Small intestine (tissue), 7 donors: ENCODE measurements around the gene SLC23A2. TPM values are rescaled to one million over a fixed set of nuclear protein-coding genes. Genes with fewer than 3 reads are reported as not detected.

ENCODE experiments used
- DNase-seq, 2 donors: peaks; one replicate each; pipeline versions ENCODE4 v3.0.0 to v3.0.0-alpha.2; 2013
- FAIRE-seq: peaks from 2 replicates; lab custom pipeline; 2012; peaks lifted over from hg19 to GRCh38; lab: Jason Lieb, UNC
- H3K27ac ChIP-seq, 3 donors: one replicate each; pipeline ENCODE4 v1.5.1; 2013; ENCODE audit warnings: low read length in 2 of 3, mild to moderate bottlenecking in 2 of 3, control low read depth in 1 of 3, inconsistent platforms in 1 of 3, low read depth in 1 of 3, moderate library complexity in 1 of 3
- H3K27me3 ChIP-seq, 3 donors: one replicate each; pipeline ENCODE4 v1.6.1; 2013; ENCODE audit warnings: low read length in 3 of 3, inconsistent platforms in 1 of 3; ENCODE audit not compliant: control insufficient read depth in 3 of 3, insufficient read depth in 3 of 3
- H3K36me3 ChIP-seq, 3 donors: one replicate each; pipeline ENCODE4 v1.6.1; 2013; ENCODE audit warnings: low read length in 3 of 3, inconsistent platforms in 1 of 3, low read depth in 1 of 3, mild to moderate bottlenecking in 1 of 3, moderate library complexity in 1 of 3; ENCODE audit not compliant: control insufficient read depth in 3 of 3, insufficient read depth in 2 of 3
- H3K4me1 ChIP-seq, 3 donors: one replicate each; pipeline ENCODE4 v1.6.1; 2013; ENCODE audit warnings: low read length in 2 of 3, inconsistent platforms in 1 of 3, low read depth in 1 of 3, mild to moderate bottlenecking in 1 of 3, moderate library complexity in 1 of 3; ENCODE audit not compliant: control insufficient read depth in 3 of 3, insufficient read depth in 2 of 3
- H3K4me3 ChIP-seq, 3 donors: one replicate each; pipeline ENCODE4 v1.5.1; 2013; ENCODE audit warnings: low read length in 3 of 3, control low read depth in 1 of 3, inconsistent platforms in 1 of 3, low read depth in 1 of 3, mild to moderate bottlenecking in 1 of 3, moderate library complexity in 1 of 3
- H3K9me3 ChIP-seq, 2 donors: one replicate each; pipeline ENCODE4 v1.6.1; 2013; ENCODE audit warnings: low read depth in 1 of 2, low read length in 1 of 2; ENCODE audit not compliant: control insufficient read depth in 2 of 2, insufficient read depth in 1 of 2
- WGBS, 3 donors: extraction: QIAGEN DNeasy Blood & Tissue Kit; methylation state at CpG; one replicate each; pipeline ENCODE4 v1.1.7; 2013; 5-methylcytosine and 5-hydroxymethylcytosine counted together
- polyA plus RNA-seq, 4 donors: library from polyadenylated mRNA; stranded (reverse) in 3 of 4; unstranded in 1 of 4; fragments of 200-250 nt in 3 of 4; fragments of 120-200 nt in 1 of 4; gene quantifications; one replicate each; pipeline versions ENCODE4 v1.2.1 to v1.2.3, GENCODE V29; 2013
- donor health status: healthy with polysubstance abuse.
- donor health status: control.
- donor health status: control.
- donor health status: Bipolar disorder and iron deficiency.
- donor health status: healthy.

The SLC23A2 gene
- polyA plus RNA-seq, 4 donors = 1.4 to 8.2 (median 4.3) TPM

DNA sequence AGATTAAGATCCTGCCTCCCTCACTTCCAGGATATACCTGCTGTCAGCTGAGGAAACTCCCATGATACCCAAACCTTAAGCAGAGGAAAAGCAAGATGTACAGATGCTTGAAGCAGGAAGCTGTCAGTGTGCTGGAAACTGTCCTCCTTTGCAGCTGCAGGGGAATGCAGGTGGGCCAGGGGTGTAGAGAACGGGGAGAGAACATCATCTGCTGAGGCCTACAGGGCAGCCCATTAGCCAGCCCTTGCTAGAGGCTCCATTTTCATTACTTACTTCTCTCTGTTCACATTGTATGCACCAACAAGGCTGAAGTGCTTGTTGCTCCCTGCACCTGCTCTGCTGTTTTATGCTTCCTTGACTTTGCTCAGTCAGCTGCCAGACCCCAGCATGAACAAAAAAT is 160.5 kb downstream of the SLC23A2 start:
- Histone ChIP-seq H3K27me3 (peaks cover 0 to 5% (median 0%) of the 10 kb centered on the region in 3 donors), H3K36me3 (no peaks in the 10 kb centered on the region), H3K4me3 (no peak overlapping the region), H3K9me3 (peaks cover 0 to 5% of the 10 kb centered on the region in 2 donors), H3K27ac (no peak overlapping the region), H3K4me1 (no peaks in the 10 kb centered on the region)
- no peak for DNase-seq
- FAIRE-seq = no peak
- WGBS, 3 donors = 67 to 88% (median 88%) methylated on average over 1 of the region's 1 CpG

DNA sequence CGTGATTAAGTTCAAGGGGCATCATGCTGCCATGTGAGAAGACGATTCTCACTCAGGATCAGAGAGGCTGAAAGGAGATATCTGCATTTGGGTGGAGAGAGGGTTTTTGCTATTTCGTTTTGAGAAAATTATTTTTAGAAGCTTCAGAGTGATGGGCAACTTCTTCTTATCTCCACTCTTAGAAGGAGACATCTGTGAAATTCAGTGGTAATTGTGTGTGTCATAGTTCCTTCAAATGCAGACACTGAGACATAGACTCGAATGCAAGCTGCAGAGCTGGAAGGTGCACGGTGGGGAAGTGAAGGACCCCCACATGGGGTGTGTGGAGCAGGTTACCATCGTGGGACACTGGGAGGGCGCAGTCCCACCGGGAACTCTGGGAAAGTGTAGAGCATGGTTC is 162.8 kb downstream of the SLC23A2 start:
- no peaks in the 10 kb centered on the region for H3K4me1 ChIP-seq
- peaks cover 0 to 5% of the 10 kb centered on the region in 2 donors for H3K9me3 ChIP-seq
- H3K4me3 ChIP-seq = no peak overlapping the region
- peaks cover 0 to 5% (median 0%) of the 10 kb centered on the region in 3 donors for H3K27me3 ChIP-seq
- 66 to 70% (median 69%) methylated on average over 8 of the region's 8 CpGs for WGBS, 3 donors
- FAIRE-seq (no peak), DNase-seq (no peak)
- H3K36me3 ChIP-seq = no peaks in the 10 kb centered on the region
- H3K27ac ChIP-seq = no peak overlapping the region

DNA sequence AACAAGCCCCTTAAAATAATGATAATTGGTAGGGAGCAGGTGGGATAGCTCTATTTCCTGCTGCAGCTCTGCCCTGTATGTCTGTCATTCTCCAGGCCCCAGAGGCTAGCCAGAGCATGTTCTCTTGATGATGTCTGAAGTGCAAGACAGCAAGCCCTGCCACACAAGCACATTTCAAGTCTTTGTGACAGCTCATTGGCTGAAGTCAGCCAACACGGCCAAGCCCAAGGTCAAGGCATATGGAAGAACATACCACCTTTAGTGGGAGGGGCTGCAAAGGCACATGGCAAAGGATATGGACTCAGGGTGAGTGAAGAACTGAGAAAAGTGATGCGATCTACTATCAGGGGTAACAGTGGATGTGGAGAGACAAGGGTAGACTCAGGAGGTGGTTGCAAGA is 163.6 kb downstream of the SLC23A2 start:
- no peaks in the 10 kb centered on the region for H3K4me1 ChIP-seq
- H3K9me3 ChIP-seq = peaks cover 0 to 5% of the 10 kb centered on the region in 2 donors
- H3K27ac ChIP-seq = no peak overlapping the region
- H3K4me3 ChIP-seq = no peak overlapping the region
- peaks cover 0 to 5% (median 0%) of the 10 kb centered on the region in 3 donors for H3K27me3 ChIP-seq
- H3K36me3 ChIP-seq = no peaks in the 10 kb centered on the region
- 67 to 86% (median 80%) methylated on average over 2 of the region's 2 CpGs for WGBS, 3 donors
- DNase-seq (no peak), FAIRE-seq (no peak)

DNA sequence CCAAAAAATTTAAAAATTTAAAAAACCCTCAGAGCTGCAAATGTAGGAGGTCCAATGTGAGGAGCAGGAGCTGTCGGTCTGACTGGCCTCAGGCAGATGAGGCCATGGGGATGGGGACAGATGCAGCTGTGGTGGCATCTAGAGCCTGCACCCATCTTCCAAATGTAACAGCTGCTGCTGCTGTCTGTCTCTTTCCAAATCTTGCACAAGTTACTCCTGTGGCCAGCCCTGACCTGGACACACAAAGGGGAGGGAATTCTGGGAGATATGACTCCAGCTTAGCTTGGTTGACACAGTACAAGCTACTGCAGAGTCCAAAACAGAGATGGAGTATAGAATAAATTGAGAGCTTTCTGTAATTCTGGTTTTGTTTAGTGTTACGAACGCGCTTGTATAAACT is 164.4 kb downstream of the SLC23A2 start:
- FAIRE-seq (no peak), DNase-seq (no peak)
- Histone ChIP-seq H3K36me3 (no peaks in the 10 kb centered on the region), H3K4me3 (no peak overlapping the region), H3K9me3 (peaks cover 0 to 5% of the 10 kb centered on the region in 2 donors), H3K27ac (no peak overlapping the region), H3K4me1 (no peaks in the 10 kb centered on the region), H3K27me3 (peaks cover 0 to 5% (median 0%) of the 10 kb centered on the region in 3 donors)
- WGBS, 3 donors = 55 to 76% (median 60%) methylated on average over 4 of the region's 4 CpGs

DNA sequence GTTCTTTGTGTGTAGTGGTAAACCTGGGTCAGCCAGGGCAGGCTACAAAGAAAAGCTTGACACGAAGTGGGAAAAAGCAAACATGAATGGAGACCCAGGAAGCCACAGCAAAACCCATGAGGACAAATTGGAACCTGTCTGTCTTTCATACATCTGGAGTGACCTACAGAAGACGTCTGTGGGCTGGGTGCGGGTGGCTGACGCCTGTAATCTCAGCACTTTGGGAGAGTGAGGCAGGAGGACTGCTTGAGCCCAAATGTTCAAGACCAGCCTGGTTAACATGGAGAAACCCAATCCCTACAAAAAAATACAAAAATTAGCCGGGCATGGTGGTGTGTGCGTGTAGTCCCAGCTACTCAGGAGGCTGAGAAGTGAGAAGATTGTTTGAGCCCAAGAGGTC is 164.8 kb downstream of the SLC23A2 start:
- Histone ChIP-seq H3K27ac (no peak overlapping the region), H3K4me3 (no peak overlapping the region), H3K27me3 (peaks cover 0 to 5% (median 0%) of the 10 kb centered on the region in 3 donors), H3K36me3 (no peaks in the 10 kb centered on the region), H3K4me1 (no peaks in the 10 kb centered on the region), H3K9me3 (peaks cover 0 to 5% of the 10 kb centered on the region in 2 donors)
- FAIRE-seq = no peak
- 75 to 82% (median 80%) methylated on average over 6 of the region's 6 CpGs for WGBS, 3 donors
- no peak for DNase-seq

DNA sequence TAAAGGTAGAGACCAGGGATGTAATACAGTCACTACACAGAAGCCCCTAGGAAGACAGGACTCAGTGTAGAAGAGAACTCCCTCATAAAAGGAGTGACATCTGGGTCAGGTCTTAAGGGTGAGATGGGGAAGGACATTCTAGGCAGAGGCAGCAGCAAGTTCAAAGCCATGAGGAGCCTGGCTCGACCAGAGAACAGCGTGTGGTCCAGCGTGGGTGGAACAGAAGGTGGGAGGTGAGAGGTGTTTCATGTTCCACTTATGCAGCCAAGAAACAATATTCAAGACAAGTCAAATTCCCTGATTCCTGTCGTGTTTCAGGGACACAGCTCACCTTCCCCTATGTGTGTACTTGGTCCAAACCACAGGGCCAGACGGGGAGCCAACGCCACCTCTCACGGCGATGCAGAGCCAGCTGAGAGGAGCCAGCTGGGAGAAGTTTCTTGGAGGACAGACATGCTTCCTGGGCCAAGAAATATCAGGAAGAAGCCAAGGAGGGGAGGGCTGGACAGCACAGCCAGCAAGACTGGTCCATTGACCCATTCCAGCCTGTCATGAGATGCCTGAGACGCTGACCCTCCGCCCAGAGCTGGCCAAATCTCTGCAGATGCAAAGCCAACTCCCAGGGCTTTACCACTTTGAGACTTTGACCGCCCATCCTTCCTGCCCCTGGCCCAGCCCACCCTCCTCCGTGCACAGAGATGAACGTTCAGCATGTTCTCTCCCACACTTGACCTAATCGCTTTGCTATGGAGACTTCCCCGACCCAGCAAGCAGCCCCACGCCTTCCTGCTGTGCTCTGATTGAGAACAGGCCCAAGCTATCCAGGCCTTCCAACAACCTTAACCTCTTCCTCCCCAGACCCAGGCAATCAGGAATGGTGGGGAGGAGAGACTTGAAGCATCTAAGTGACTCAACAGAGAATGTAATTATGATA is 165.8 kb downstream of the SLC23A2 start:
- Histone ChIP-seq H3K9me3 (peaks cover 0 to 5% of the 10 kb centered on the region in 2 donors), H3K36me3 (no peaks in the 10 kb centered on the region), H3K27ac (no peak overlapping the region), H3K27me3 (peaks cover 0 to 5% (median 0%) of the 10 kb centered on the region in 3 donors), H3K4me3 (no peak overlapping the region), H3K4me1 (no peaks in the 10 kb centered on the region)
- 47 to 67% (median 59%) methylated on average over 16 of the region's 16 CpGs for WGBS, 3 donors
- FAIRE-seq = no peak
- DNase-seq = peak in 1 of 2 donors; percentile 21

DNA sequence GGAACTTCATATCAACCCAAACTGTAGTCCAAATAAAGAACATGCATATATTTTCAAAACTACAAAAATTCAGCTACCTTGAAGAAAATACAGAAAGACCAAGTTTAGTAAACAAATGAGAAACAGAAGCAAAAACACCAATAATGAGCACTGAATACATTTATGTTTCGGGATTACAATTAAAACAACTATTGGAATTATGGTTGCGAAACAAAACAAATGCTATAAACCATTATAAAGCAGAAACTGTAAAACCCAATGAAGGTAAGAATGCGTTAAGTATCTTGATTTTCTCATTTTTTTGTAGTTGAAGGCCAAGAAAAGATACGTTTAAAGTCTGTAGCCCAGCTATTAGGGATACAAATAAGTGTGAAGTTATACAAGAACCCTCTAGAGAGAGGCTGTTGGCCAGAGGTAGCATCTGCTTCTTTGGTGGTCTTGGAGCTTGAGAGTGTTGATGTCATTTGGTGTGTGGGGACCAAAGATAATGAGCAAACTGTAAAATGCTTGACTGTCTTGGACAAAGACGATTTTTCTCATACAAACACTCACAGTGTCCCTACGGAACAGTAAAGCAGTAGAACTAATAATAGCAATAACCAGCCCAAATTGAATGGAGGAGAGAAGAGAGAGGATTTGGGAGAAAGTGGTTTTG is 168.1 kb downstream of the SLC23A2 start:
- FAIRE-seq (no peak), DNase-seq (no peak)
- H3K4me3 ChIP-seq = no peak overlapping the region
- H3K9me3 ChIP-seq = no peaks in the 10 kb centered on the region
- H3K27ac ChIP-seq = no peak overlapping the region
- no peaks in the 10 kb centered on the region for H3K36me3 ChIP-seq
- WGBS, 3 donors = 68 to 91% (median 87%) methylated on average over 6 of the region's 6 CpGs
- no peaks in the 10 kb centered on the region for H3K4me1 ChIP-seq
- peaks cover 0 to 5% (median 0%) of the 10 kb centered on the region in 3 donors for H3K27me3 ChIP-seq

DNA sequence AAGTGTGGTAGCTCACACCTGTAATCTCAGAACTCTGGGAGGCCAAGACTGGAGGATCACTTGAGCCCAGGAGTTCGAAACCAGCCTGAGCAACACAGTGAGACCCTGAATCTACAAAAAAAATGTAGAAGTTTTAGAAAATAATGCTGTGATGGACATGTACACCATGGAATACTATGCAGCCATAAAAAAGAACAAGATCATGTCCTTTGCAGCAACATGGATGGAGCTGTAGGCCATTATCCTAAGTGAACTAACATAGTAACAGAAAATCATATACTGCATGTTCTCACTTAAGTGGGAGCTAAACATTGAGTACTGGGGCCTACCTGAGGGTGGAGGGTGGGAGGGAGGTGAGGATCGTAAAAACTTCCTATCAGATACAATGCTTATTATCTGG is 168.8 kb downstream of the SLC23A2 start:
- Histone ChIP-seq H3K36me3 (no peaks in the 10 kb centered on the region), H3K27ac (no peak overlapping the region), H3K4me1 (no peaks in the 10 kb centered on the region), H3K9me3 (no peaks in the 10 kb centered on the region), H3K27me3 (no peaks in the 10 kb centered on the region), H3K4me3 (no peak overlapping the region)
- FAIRE-seq = no peak
- DNase-seq = no peak
- WGBS, 3 donors = 80 to 91% (median 86%) methylated on average over 2 of the region's 2 CpGs
